HEK293 (cell line): Measurements from ENCODE around the gene OCA2.

Experiments used
- CTCF ChIA-PET: fragments of 350-600 bp; formaldehyde crosslinking; extraction: SDS; loops from one replicate; lab custom pipeline; 2021; ENCODE audit warnings: antibody characterized with exemption; lab: Yijun Ruan, JAX
- POLR2A ChIA-PET: fragments of 300-600 bp; formaldehyde crosslinking; extraction: SDS; loops from one replicate; lab custom pipeline; 2020; ENCODE audit warnings: antibody characterized with exemption, inconsistent platforms; lab: Yijun Ruan, JAX
- H3K27ac ChIP-seq: fragments of 200-500 bp; sonication (Bioruptor generic); 2 replicates; pipeline ENCODE4 v1.5.1; 2014; ENCODE audit warnings: low read depth, low read length, control low read depth, inconsistent platforms; ENCODE audit errors: extremely low read depth
- H3K36me3 ChIP-seq, 2 experiments: fragments of 200-500 bp in 1 of 2; sonication (Bioruptor generic) in 1 of 2; 1 replicate in 1 of 2; 2 replicates in 1 of 2; pipeline ENCODE4 v1.5.1; 2014 to 2017; ENCODE audit warnings: inconsistent platforms in 2 of 2, low read length in 2 of 2; ENCODE audit not compliant: control insufficient read depth in 2 of 2, insufficient read depth in 1 of 2
- H3K4me1 ChIP-seq: fragments of 200-500 bp; sonication (Bioruptor generic); 2 replicates; pipeline ENCODE4 v1.5.1; 2014; ENCODE audit warnings: mild to moderate bottlenecking, low read length, inconsistent platforms; ENCODE audit not compliant: control insufficient read depth, insufficient read depth
- H3K4me3 ChIP-seq: 2 replicates; pipeline ENCODE4 v1.5.1; 2011; ENCODE audit warnings: low read depth, mild to moderate bottlenecking, control low read depth, low read length, moderate library complexity
- H3K9me3 ChIP-seq: fragments of 200-500 bp; sonication (Bioruptor generic); 2 replicates; pipeline ENCODE4 v1.5.1; 2014; ENCODE audit warnings: low read depth, low read length, inconsistent platforms; ENCODE audit not compliant: control insufficient read depth, insufficient read depth
- ATF2 ChIP-seq: fragments of 450-650 bp; formaldehyde crosslinking; IDR thresholded peaks from 2 replicates; pipeline ENCODE4 v1.5.1; 2016; ENCODE audit warnings: missing biosample characterization, missing genetic modification characterization, low read depth
- ZNF133 ChIP-seq: fragments of 450-650 bp; formaldehyde crosslinking; IDR thresholded peaks from 2 replicates; pipeline ENCODE4 v1.5.1; 2016; ENCODE audit warnings: missing biosample characterization, missing genetic modification characterization
- ZNF138 ChIP-seq: fragments of 450-650 bp; formaldehyde crosslinking; IDR thresholded peaks from 2 replicates; pipeline ENCODE4 v1.5.1; 2016; ENCODE audit warnings: missing biosample characterization, missing genetic modification characterization, borderline replicate concordance
- ZNF19 ChIP-seq: fragments of 450-650 bp; formaldehyde crosslinking; IDR thresholded peaks from 2 replicates; pipeline ENCODE4; 2016; ENCODE audit warnings: missing biosample characterization, missing genetic modification characterization, low read depth
- ZNF211 ChIP-seq: fragments of 450-650 bp; formaldehyde crosslinking; IDR thresholded peaks from 2 replicates; pipeline ENCODE4 v1.5.1; 2016; ENCODE audit warnings: low read depth, missing biosample characterization, missing genetic modification characterization
- ZNF302 ChIP-seq: fragments of 450-650 bp; formaldehyde crosslinking; IDR thresholded peaks from 2 replicates; pipeline ENCODE4 v1.5.1; 2016; ENCODE audit warnings: missing biosample characterization, missing genetic modification characterization, low read depth
- ZNF366 ChIP-seq: fragments of 450-650 bp; formaldehyde crosslinking; conservative IDR thresholded peaks from 2 replicates; pipeline ENCODE4 v1.5.1; 2016; ENCODE audit warnings: missing biosample characterization, missing genetic modification characterization
- ZNF426 ChIP-seq: fragments of 450-650 bp; formaldehyde crosslinking; IDR thresholded peaks from 2 replicates; pipeline ENCODE4 v1.5.1; 2017; ENCODE audit warnings: missing biosample characterization, missing genetic modification characterization, mild to moderate bottlenecking, inconsistent platforms, moderate library complexity
- ZNF623 ChIP-seq: fragments of 450-650 bp; formaldehyde crosslinking; IDR thresholded peaks from 2 replicates; pipeline ENCODE4 v1.5.1; 2016; ENCODE audit warnings: missing biosample characterization, missing genetic modification characterization
- ZNF664 ChIP-seq: fragments of 450-650 bp; formaldehyde crosslinking; IDR thresholded peaks from 2 replicates; pipeline ENCODE4 v1.5.1; 2016; ENCODE audit warnings: missing biosample characterization, missing genetic modification characterization
- ZNF776 ChIP-seq: fragments of 450-650 bp; formaldehyde crosslinking; IDR thresholded peaks from 2 replicates; pipeline ENCODE4 v1.5.0; 2017; ENCODE audit warnings: missing biosample characterization, missing genetic modification characterization, borderline replicate concordance
- ZNF785 ChIP-seq: fragments of 450-650 bp; formaldehyde crosslinking; IDR thresholded peaks from 2 replicates; pipeline ENCODE4 v1.5.1; 2016; ENCODE audit warnings: missing biosample characterization, missing genetic modification characterization
- TF ChIP-seq, protein P1 (sequence below): fragments of 450-650 bp; formaldehyde crosslinking; conservative IDR thresholded peaks from 2 replicates; pipeline ENCODE4 v1.5.1; 2016; ENCODE audit warnings: low read depth, missing biosample characterization, missing genetic modification characterization
- TF ChIP-seq, protein P2 (sequence below): fragments of 450-650 bp; formaldehyde crosslinking; IDR thresholded peaks from 2 replicates; pipeline ENCODE4 v1.5.1; 2016; ENCODE audit warnings: missing biosample characterization, missing genetic modification characterization, borderline replicate concordance
- TF ChIP-seq, protein P3 (sequence below): fragments of 450-650 bp; formaldehyde crosslinking; IDR thresholded peaks from 2 replicates; pipeline ENCODE4 v1.5.1; 2016; ENCODE audit warnings: missing biosample characterization, missing genetic modification characterization

The OCA2 gene

GRCh38 chr15:27771892-27772291, 327.2 kb downstream of the OCA2 start:
- no peak for TF ChIP-seq ZNF426
- H3K9me3 ChIP-seq: no peaks in the 10 kb centered on the region
- POLR2A ChIA-PET: no interaction called here

GRCh38 chr15:27770769-27771554, 328.2 kb downstream of the OCA2 start:
- Histone ChIP-seq H3K4me3 (no peak overlapping the region), H3K9me3 (no peaks in the 10 kb centered on the region), H3K36me3 (no peaks in the 10 kb centered on the region), H3K4me1 (no peaks in the 10 kb centered on the region), H3K27ac (no peak overlapping the region)
- TF ChIP-seq ZNF366 (tag by site-specific recombination) (peak; percentile 87), ZNF776 (tag by site-specific recombination) (no peak)
- ChIA-PET POLR2A (no interaction called here), CTCF (no interaction called here)

More at GRCh38 chr15:27771892-27772291, 327.2 kb downstream of the OCA2 start:
- H3K27ac ChIP-seq: no peak overlapping the region
- no peaks in the 10 kb centered on the region for H3K36me3 ChIP-seq
- no peaks in the 10 kb centered on the region for H3K4me1 ChIP-seq
- CTCF ChIA-PET: no interaction called here
- H3K4me3 ChIP-seq: no peak overlapping the region

DNA sequence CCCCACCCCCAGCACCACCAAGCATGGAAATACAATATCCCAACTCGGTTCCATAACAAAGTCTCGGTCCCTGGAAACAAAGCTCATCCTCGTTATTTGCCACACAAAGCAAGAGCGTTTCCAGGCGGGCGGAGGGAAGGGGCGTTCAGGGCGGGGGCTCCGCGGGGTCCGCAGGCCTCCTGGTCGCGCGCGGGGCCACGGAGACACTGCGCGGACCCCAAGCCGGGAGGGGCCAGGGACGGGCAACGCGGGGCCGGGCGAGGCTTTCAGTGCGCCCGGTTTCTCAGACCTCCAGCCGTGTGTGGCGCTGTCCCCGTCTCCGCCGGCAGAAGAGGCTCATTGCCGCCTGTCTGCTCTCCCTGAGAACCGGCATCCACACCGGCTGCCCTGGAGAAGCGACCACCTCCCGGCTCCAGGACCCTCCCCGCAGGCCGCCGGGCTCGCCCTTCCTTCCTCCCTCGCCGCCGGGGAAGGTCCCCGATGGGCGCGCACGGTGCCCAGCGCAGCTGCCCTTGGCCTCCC, 329.0 kb downstream of the OCA2 start:
- Histone ChIP-seq H3K36me3 (no peaks in the 10 kb centered on the region), H3K27ac (no peak overlapping the region), H3K9me3 (no peaks in the 10 kb centered on the region), H3K4me1 (no peaks in the 10 kb centered on the region), H3K4me3 (no peak overlapping the region)
- POLR2A ChIA-PET: no interaction called here
- CTCF ChIA-PET: no interaction called here
- TF ChIP-seq, protein P1, sequence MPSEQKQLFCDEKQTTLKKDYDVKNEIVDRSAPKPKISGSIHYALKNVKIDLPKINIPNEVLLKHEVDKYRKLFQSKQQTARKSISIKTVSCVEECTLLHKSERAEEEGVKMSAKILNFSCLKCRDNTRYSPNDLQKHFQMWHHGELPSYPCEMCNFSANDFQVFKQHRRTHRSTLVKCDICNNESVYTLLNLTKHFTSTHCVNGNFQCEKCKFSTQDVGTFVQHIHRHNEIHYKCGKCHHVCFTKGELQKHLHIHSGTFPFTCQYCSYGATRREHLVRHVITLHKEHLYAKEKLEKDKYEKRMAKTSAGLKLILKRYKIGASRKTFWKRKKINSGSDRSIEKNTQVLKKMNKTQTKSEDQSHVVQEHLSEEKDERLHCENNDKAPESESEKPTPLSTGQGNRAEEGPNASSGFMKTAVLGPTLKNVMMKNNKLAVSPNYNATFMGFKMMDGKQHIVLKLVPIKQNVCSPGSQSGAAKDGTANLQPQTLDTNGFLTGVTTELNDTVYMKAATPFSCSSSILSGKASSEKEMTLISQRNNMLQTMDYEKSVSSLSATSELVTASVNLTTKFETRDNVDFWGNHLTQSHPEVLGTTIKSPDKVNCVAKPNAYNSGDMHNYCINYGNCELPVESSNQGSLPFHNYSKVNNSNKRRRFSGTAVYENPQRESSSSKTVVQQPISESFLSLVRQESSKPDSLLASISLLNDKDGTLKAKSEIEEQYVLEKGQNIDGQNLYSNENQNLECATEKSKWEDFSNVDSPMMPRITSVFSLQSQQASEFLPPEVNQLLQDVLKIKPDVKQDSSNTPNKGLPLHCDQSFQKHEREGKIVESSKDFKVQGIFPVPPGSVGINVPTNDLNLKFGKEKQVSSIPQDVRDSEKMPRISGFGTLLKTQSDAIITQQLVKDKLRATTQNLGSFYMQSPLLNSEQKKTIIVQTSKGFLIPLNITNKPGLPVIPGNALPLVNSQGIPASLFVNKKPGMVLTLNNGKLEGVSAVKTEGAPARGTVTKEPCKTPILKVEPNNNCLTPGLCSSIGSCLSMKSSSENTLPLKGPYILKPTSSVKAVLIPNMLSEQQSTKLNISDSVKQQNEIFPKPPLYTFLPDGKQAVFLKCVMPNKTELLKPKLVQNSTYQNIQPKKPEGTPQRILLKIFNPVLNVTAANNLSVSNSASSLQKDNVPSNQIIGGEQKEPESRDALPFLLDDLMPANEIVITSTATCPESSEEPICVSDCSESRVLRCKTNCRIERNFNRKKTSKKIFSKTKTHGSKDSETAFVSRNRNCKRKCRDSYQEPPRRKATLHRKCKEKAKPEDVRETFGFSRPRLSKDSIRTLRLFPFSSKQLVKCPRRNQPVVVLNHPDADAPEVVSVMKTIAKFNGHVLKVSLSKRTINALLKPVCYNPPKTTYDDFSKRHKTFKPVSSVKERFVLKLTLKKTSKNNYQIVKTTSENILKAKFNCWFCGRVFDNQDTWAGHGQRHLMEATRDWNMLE: no peak
- TF ChIP-seq ZNF133 (tag by site-specific recombination): no peak
- no peak for TF ChIP-seq ZNF302 (tag by site-specific recombination)
- no peak for TF ChIP-seq ZNF785
- TF ChIP-seq, protein P2, sequence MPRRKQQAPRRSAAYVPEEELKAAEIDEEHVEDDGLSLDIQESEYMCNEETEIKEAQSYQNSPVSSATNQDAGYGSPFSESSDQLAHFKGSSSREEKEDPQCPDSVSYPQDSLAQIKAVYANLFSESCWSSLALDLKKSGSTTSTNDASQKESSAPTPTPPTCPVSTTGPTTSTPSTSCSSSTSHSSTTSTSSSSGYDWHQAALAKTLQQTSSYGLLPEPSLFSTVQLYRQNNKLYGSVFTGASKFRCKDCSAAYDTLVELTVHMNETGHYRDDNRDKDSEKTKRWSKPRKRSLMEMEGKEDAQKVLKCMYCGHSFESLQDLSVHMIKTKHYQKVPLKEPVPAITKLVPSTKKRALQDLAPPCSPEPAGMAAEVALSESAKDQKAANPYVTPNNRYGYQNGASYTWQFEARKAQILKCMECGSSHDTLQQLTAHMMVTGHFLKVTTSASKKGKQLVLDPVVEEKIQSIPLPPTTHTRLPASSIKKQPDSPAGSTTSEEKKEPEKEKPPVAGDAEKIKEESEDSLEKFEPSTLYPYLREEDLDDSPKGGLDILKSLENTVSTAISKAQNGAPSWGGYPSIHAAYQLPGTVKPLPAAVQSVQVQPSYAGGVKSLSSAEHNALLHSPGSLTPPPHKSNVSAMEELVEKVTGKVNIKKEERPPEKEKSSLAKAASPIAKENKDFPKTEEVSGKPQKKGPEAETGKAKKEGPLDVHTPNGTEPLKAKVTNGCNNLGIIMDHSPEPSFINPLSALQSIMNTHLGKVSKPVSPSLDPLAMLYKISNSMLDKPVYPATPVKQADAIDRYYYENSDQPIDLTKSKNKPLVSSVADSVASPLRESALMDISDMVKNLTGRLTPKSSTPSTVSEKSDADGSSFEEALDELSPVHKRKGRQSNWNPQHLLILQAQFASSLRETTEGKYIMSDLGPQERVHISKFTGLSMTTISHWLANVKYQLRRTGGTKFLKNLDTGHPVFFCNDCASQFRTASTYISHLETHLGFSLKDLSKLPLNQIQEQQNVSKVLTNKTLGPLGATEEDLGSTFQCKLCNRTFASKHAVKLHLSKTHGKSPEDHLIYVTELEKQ: no peak
- no peak for TF ChIP-seq ZNF211 (tag by site-specific recombination)
- no peak for TF ChIP-seq ZNF366 (tag by site-specific recombination)
- no peak for TF ChIP-seq ZNF664 (tag by site-specific recombination)
- TF ChIP-seq, protein P3, sequence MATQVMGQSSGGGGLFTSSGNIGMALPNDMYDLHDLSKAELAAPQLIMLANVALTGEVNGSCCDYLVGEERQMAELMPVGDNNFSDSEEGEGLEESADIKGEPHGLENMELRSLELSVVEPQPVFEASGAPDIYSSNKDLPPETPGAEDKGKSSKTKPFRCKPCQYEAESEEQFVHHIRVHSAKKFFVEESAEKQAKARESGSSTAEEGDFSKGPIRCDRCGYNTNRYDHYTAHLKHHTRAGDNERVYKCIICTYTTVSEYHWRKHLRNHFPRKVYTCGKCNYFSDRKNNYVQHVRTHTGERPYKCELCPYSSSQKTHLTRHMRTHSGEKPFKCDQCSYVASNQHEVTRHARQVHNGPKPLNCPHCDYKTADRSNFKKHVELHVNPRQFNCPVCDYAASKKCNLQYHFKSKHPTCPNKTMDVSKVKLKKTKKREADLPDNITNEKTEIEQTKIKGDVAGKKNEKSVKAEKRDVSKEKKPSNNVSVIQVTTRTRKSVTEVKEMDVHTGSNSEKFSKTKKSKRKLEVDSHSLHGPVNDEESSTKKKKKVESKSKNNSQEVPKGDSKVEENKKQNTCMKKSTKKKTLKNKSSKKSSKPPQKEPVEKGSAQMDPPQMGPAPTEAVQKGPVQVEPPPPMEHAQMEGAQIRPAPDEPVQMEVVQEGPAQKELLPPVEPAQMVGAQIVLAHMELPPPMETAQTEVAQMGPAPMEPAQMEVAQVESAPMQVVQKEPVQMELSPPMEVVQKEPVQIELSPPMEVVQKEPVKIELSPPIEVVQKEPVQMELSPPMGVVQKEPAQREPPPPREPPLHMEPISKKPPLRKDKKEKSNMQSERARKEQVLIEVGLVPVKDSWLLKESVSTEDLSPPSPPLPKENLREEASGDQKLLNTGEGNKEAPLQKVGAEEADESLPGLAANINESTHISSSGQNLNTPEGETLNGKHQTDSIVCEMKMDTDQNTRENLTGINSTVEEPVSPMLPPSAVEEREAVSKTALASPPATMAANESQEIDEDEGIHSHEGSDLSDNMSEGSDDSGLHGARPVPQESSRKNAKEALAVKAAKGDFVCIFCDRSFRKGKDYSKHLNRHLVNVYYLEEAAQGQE (tag by site-specific recombination): no peak
- TF ChIP-seq ZNF623 (tag by site-specific recombination): no peak
- TF ChIP-seq ATF2 (tag by site-specific recombination): no peak
- TF ChIP-seq ZNF138 (tag by site-specific recombination): no peak
- TF ChIP-seq ZNF19 (tag by site-specific recombination): no peak
